K562 (cell line): ENCODE results near the gene DEFB124. TPM values are rescaled to one million over a fixed set of nuclear protein-coding genes. Genes with fewer than 3 reads are reported as not detected.

Experiments
- CREBBP ChIP-seq: IDR thresholded peaks from one replicate; pipeline ENCODE4 v1.6.1; 2012; ENCODE audit warnings: low read depth, mild to moderate bottlenecking, control low read depth, inconsistent platforms, low read length
- EGR1 ChIP-seq: fragments of 450-650 bp; conservative IDR thresholded peaks from 2 replicates; pipeline ENCODE4 v1.6.1; 2017; ENCODE audit warnings: mild to moderate bottlenecking
- EZH2 ChIP-seq: IDR thresholded peaks from 2 replicates; pipeline ENCODE4 v1.6.1; 2012; ENCODE audit warnings: low read depth, mild to moderate bottlenecking, inconsistent platforms, low read length, borderline replicate concordance
- HDAC1 ChIP-seq, 2 experiments: fragments of 450-650 bp; IDR thresholded peaks; 2 replicates each; pipeline ENCODE4 v1.6.1; 2016 to 2017; ENCODE audit warnings: inconsistent platforms in 1 of 2, mild to moderate bottlenecking in 1 of 2, moderate library complexity in 1 of 2
- ILK ChIP-seq: fragments of 450-650 bp; IDR thresholded peaks from 2 replicates; pipeline ENCODE4 v1.6.1; 2016; ENCODE audit warnings: missing genetic modification characterization, low read depth, mild to moderate bottlenecking, missing compliant biosample characterization, moderate library complexity, borderline replicate concordance
- MYC ChIP-seq, 2 experiments: fragments of 250-450 bp in 1 of 2; sonication (Bioruptor Pico) in 1 of 2; IDR thresholded peaks; 2 replicates each; pipeline versions ENCODE4 v1.5.1 to v1.6.1; 2012 to 2021; ENCODE audit warnings: low read depth in 2 of 2, borderline replicate concordance in 1 of 2, improper control_type of control experiment in 1 of 2, low read length in 1 of 2, mild to moderate bottlenecking in 1 of 2, moderate library complexity in 1 of 2
- NONO ChIP-seq, 2 experiments: fragments of 200-400 bp in 1 of 2; fragments of 450-650 bp in 1 of 2; formaldehyde crosslinking in 1 of 2; IDR thresholded peaks; 2 replicates each; pipeline ENCODE4 v1.6.1; 2017; ENCODE audit warnings: low read depth in 2 of 2, mild to moderate bottlenecking in 2 of 2, moderate library complexity in 2 of 2, low read length in 1 of 2
- PCBP2 ChIP-seq: fragments of 200-400 bp; formaldehyde crosslinking; IDR thresholded peaks from 2 replicates; pipeline ENCODE4 v1.6.1; 2018; ENCODE audit warnings: low read length, low read depth, mild to moderate bottlenecking, moderate library complexity; ENCODE audit not compliant: poor library complexity, severe bottlenecking
- PRMT5 ChIP-seq: sonication (generic); formaldehyde crosslinking; IDR thresholded peaks from 2 replicates; pipeline ENCODE4 v1.5.0; 2020; ENCODE audit warnings: missing genetic modification reagents
- ZNF384 ChIP-seq: IDR thresholded peaks from 2 replicates; pipeline ENCODE4 v1.6.1; 2012; ENCODE audit warnings: low read depth, low read length, improper control_type of control experiment
- ZNF408 ChIP-seq: fragments of 250-450 bp; sonication (Bioruptor Pico); IDR thresholded peaks from 2 replicates; pipeline ENCODE4 v1.4.0; 2020; ENCODE audit warnings: low read depth, mild to moderate bottlenecking, moderate library complexity
- ZNF77 ChIP-seq: fragments of 250-450 bp; sonication (Bioruptor Pico); IDR thresholded peaks from 2 replicates; pipeline ENCODE4 v1.5.0; 2020
- ZNF785 ChIP-seq: fragments of 250-450 bp; sonication (Bioruptor Pico); IDR thresholded peaks from 2 replicates; pipeline ENCODE4 v1.4.0; 2020; ENCODE audit warnings: mild to moderate bottlenecking
- polyA plus RNA-seq, 8 experiments: library from polyadenylated mRNA; depleted of rRNA in 4 of 8; stranded (reverse) in 5 of 8; unstranded in 3 of 8; fragments of >200 nt; fragmentation: Nextera tagmentation in 2 of 8; fragmentation: Illumina TruSeq in 1 of 8; extraction: Ambion mirVana in 2 of 8; extraction: Trizol in 1 of 8; gene quantifications; 2 replicates each; pipeline versions ENCODE4 v1.2.1 to v1.2.3, GENCODE V29; 2011 to 2014; ENCODE audit warnings: inconsistent platforms in 1 of 8, missing spikeins in 1 of 8
- total RNA-seq, 7 experiments: library from RNA; depleted of rRNA in 6 of 7; stranded (reverse); fragments of >200 nt in 6 of 7; fragmentation: Illumina TruSeq in 2 of 7; extraction: Trizol in 2 of 7; gene quantifications; 2 replicates each; pipeline versions ENCODE4 v1.2.1 to v1.2.3, GENCODE V29; 2011 to 2021; ENCODE audit warnings: low replicate concordance in 1 of 7
- TF ChIP-seq, protein P1 (sequence below), 2 experiments: fragments of 450-650 bp in 1 of 2; IDR thresholded peaks; 2 replicates each; pipeline ENCODE4 v1.6.1; 2011 to 2017; ENCODE audit warnings: low read depth in 2 of 2, antibody characterized with exemption in 1 of 2, borderline replicate concordance in 1 of 2, low read length in 1 of 2, mild to moderate bottlenecking in 1 of 2, mixed read lengths in 1 of 2; ENCODE audit not compliant: control insufficient read depth in 1 of 2
- TF ChIP-seq, protein P2 (sequence below): fragments of 450-650 bp; formaldehyde crosslinking; IDR thresholded peaks from 2 replicates; pipeline ENCODE4 v1.4.0; 2020; ENCODE audit warnings: mild to moderate bottlenecking, moderate library complexity
- TF ChIP-seq, protein P3 (sequence below): fragments of 250-450 bp; sonication (Bioruptor Pico); IDR thresholded peaks from 2 replicates; pipeline ENCODE4 v1.8.0; 2022; ENCODE audit warnings: moderate library complexity, mild to moderate bottlenecking, inconsistent platforms
- TF ChIP-seq, protein P4 (sequence below): IDR thresholded peaks from 2 replicates; pipeline ENCODE4 v1.6.1; 2012; ENCODE audit warnings: low read depth, low read length, improper control_type of control experiment, borderline replicate concordance

Gene DEFB124
- total and polyA plus RNA-seq, 9 of the 15 experiments (the other 6 are each of a cell fraction or from before 2014, with no cell fraction given) = not detected

DNA sequence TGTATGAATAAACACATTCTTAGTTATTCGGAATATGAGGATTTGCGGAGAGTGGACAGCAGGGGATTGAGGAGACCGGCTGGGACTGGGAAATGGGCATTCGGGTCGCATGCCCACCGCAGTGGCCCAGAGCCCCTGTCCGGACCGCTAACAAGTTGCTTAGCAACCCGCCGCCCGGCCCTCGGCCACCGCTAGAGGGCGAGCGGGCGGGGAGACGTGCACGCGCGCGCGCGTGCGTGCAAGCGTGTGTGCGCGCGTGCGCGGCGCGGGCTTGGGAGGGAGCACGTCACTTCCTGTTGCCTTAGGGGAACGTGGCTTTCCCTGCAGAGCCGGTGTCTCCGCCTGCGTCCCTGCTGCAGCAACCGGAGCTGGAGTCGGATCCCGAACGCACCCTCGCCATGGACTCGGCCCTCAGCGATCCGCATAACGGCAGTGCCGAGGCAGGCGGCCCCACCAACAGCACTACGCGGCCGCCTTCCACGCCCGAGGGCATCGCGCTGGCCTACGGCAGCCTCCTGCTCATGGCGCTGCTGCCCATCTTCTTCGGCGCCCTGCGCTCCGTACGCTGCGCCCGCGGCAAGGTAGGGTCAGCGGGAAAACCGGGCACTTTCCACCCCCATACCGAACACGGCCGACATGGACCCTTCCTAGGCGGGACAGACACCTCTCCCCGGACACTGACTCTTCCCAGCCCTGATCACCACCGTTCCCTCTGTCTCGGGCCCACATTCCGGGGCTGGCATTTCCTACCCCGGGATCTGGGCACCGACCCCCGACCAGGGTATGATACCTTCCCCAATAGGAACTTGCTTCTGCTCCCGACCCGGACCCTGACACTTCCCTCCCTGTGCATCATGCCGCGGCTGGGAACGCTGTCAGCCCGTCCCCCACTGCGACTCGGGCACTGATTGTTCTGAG, 39.5 kb upstream of the DEFB124 start, which contains the start of gene HM13 (continued):
- TF ChIP-seq HDAC1 (IDR thresholded peaks at IDR 0.05) (peak in 1 of 2 experiments; percentile 97; a peak in 2 of 4 replicates), CREBBP (no peak), ZNF384 (no peak), ZNF785 (CRISPR knock-in tag) (no peak), EZH2 (no peak), NONO (IDR thresholded peaks at IDR 0.05; ENCODE audit: low read depth in 2 of 2, low read length in 1 of 2) (peak in 1 of 2 experiments; percentile 74; a peak in 1 of 4 replicates), ZNF77 (CRISPR knock-in tag) (no peak), EGR1 (no peak; the same call in 1 of the 2 replicates), PRMT5 (0 out of 2 replicates have a peak, but pooled peaks have one; percentile 45), PCBP2 (no peak), MYC (IDR thresholded peaks at IDR 0.05; ENCODE audit: low read depth, low read length) (peak; percentile 96), MYC (CRISPR knock-in tag; IDR thresholded peaks at IDR 0.05; ENCODE audit: borderline replicate concordance, low read depth) (peak; percentile 81; the same call in 1 of the 2 replicates), ZNF408 (no peak), ILK (tag) (no peak)
- TF ChIP-seq, protein P1, sequence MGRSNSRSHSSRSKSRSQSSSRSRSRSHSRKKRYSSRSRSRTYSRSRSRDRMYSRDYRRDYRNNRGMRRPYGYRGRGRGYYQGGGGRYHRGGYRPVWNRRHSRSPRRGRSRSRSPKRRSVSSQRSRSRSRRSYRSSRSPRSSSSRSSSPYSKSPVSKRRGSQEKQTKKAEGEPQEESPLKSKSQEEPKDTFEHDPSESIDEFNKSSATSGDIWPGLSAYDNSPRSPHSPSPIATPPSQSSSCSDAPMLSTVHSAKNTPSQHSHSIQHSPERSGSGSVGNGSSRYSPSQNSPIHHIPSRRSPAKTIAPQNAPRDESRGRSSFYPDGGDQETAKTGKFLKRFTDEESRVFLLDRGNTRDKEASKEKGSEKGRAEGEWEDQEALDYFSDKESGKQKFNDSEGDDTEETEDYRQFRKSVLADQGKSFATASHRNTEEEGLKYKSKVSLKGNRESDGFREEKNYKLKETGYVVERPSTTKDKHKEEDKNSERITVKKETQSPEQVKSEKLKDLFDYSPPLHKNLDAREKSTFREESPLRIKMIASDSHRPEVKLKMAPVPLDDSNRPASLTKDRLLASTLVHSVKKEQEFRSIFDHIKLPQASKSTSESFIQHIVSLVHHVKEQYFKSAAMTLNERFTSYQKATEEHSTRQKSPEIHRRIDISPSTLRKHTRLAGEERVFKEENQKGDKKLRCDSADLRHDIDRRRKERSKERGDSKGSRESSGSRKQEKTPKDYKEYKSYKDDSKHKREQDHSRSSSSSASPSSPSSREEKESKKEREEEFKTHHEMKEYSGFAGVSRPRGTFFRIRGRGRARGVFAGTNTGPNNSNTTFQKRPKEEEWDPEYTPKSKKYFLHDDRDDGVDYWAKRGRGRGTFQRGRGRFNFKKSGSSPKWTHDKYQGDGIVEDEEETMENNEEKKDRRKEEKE (IDR thresholded peaks at IDR 0.05; ENCODE audit: borderline replicate concordance in 1 of 2, control insufficient read depth in 1 of 2, low read depth in 2 of 2, low read length in 1 of 2) = no peak
- TF ChIP-seq, protein P2, sequence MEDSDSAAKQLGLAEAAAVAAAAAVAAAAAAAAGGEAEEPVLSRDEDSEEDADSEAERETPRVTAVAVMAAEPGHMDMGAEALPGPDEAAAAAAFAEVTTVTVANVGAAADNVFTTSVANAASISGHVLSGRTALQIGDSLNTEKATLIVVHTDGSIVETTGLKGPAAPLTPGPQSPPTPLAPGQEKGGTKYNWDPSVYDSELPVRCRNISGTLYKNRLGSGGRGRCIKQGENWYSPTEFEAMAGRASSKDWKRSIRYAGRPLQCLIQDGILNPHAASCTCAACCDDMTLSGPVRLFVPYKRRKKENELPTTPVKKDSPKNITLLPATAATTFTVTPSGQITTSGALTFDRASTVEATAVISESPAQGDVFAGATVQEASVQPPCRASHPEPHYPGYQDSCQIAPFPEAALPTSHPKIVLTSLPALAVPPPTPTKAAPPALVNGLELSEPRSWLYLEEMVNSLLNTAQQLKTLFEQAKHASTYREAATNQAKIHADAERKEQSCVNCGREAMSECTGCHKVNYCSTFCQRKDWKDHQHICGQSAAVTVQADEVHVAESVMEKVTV (CRISPR knock-in tag) = no peak
- TF ChIP-seq, protein P3, sequence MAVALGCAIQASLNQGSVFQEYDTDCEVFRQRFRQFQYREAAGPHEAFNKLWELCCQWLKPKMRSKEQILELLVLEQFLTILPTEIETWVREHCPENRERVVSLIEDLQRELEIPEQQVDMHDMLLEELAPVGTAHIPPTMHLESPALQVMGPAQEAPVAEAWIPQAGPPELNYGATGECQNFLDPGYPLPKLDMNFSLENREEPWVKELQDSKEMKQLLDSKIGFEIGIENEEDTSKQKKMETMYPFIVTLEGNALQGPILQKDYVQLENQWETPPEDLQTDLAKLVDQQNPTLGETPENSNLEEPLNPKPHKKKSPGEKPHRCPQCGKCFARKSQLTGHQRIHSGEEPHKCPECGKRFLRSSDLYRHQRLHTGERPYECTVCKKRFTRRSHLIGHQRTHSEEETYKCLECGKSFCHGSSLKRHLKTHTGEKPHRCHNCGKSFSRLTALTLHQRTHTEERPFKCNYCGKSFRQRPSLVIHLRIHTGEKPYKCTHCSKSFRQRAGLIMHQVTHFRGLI (CRISPR knock-in tag) = no peak
- TF ChIP-seq, protein P4, sequence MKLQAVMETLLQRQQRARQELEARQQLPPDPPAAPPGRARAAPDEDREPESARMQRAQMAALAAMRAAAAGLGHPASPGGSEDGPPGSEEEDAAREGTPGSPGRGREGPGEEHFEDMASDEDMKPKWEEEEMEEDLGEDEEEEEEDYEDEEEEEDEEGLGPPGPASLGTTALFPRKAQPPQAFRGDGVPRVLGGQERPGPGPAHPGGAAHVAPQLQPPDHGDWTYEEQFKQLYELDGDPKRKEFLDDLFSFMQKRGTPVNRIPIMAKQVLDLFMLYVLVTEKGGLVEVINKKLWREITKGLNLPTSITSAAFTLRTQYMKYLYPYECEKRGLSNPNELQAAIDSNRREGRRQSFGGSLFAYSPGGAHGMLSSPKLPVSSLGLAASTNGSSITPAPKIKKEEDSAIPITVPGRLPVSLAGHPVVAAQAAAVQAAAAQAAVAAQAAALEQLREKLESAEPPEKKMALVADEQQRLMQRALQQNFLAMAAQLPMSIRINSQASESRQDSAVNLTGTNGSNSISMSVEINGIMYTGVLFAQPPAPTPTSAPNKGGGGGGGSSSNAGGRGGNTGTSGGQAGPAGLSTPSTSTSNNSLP = no peak
